Dendritic cell treated with granulocyte-macrophage colony-stimulating factor and Interleukin-4, amounts not matched to agents 40 ng/mL and 50 ng/mL, for 4 days (primary cell): ENCODE data around the gene GP9.
"Not testable (repeated sequence)": the region's sequence is repeated elsewhere in the genome, so short reads cannot be mapped to it uniquely, and the experiment has no call there.

ENCODE experiments used
- H3K27ac Mint-ChIP-seq: one replicate; pipeline ENCODE4 v1.8.0; 2022; ENCODE audit warnings: mild to moderate bottlenecking, mixed read lengths
- H3K27me3 Mint-ChIP-seq: one replicate; pipeline ENCODE4 v1.8.0; 2022; ENCODE audit warnings: mild to moderate bottlenecking, mixed read lengths
- H3K36me3 Mint-ChIP-seq: one replicate; pipeline ENCODE4 v1.8.0; 2022; ENCODE audit warnings: low read depth, mixed read lengths
- H3K4me1 Mint-ChIP-seq: one replicate; pipeline ENCODE4 v1.8.0; 2022; ENCODE audit warnings: low read depth, mixed read lengths
- H3K4me3 Mint-ChIP-seq: one replicate; pipeline ENCODE4 v1.8.0; 2022; ENCODE audit warnings: mild to moderate bottlenecking, moderate library complexity, mixed read lengths
- H3K9me3 Mint-ChIP-seq: one replicate; pipeline ENCODE4 v1.8.0; 2022; ENCODE audit warnings: mixed read lengths
- intact Hi-C: fragments of 100-400 bp; cut with micrococcal nuclease; formaldehyde crosslinking; loops from one replicate; pipeline ENCODE4 v1.15.0; 2022

The GP9 gene

GRCh38 chr3:129111076-129111780, 50.6 kb downstream of the GP9 start:
- H3K4me3 Mint-ChIP-seq, H3K27ac Mint-ChIP-seq: not testable (repeated sequence)
- H3K36me3 Mint-ChIP-seq = peaks cover 91% of the 10 kb centered on the region

More at GRCh38 chr3:129111076-129111780, 50.6 kb downstream of the GP9 start:
- H3K4me1 Mint-ChIP-seq = peaks cover 36% of the 10 kb centered on the region
- H3K9me3 Mint-ChIP-seq, H3K27me3 Mint-ChIP-seq, intact Hi-C loops: not testable (repeated sequence)
